ENCODE results near the gene ZNF8.

The ZNF8 gene

DNA sequence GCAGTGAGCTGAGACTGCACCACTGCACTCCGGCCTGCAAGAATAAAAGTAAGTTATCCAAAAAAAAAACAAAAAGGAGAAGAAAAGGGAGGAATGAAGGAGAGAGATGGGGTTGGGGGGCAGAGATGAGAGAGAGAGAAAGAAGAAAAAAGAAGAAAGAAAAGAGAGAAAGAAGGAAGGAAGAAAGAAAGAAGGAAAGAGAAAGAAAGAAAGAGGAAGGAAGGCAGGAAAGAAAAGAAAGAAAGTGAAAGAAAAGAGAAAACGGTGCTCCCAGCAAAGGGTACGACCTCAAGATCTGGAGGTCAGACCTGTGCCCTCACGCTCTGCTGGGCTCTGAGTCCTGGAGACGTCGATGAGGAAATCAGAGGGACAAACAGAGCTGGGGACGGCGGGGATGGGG, 70.8 kb downstream of the ZNF8 start:
- DNase-seq (ENCODE audit: low spot score): no peak
- TF ChIP-seq, protein P1, sequence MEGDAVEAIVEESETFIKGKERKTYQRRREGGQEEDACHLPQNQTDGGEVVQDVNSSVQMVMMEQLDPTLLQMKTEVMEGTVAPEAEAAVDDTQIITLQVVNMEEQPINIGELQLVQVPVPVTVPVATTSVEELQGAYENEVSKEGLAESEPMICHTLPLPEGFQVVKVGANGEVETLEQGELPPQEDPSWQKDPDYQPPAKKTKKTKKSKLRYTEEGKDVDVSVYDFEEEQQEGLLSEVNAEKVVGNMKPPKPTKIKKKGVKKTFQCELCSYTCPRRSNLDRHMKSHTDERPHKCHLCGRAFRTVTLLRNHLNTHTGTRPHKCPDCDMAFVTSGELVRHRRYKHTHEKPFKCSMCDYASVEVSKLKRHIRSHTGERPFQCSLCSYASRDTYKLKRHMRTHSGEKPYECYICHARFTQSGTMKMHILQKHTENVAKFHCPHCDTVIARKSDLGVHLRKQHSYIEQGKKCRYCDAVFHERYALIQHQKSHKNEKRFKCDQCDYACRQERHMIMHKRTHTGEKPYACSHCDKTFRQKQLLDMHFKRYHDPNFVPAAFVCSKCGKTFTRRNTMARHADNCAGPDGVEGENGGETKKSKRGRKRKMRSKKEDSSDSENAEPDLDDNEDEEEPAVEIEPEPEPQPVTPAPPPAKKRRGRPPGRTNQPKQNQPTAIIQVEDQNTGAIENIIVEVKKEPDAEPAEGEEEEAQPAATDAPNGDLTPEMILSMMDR (conservative IDR thresholded peaks at IDR 0.05; ENCODE audit: low read depth): no peak
- ChIA-PET POLR2A (ENCODE audit: low non-redundant PET) (interaction anchor here (1.1 kb wide), 1 partner anchor 54 kb away, joined by 3 read pairs; no protein-coding TSS in a partner anchor), CTCF (interaction anchor here (0.6 kb wide), 1 partner anchor 22 kb away, joined by 4 read pairs; no protein-coding TSS in a partner anchor)
- H3K27ac ChIP-seq: no peak overlapping the region

DNA sequence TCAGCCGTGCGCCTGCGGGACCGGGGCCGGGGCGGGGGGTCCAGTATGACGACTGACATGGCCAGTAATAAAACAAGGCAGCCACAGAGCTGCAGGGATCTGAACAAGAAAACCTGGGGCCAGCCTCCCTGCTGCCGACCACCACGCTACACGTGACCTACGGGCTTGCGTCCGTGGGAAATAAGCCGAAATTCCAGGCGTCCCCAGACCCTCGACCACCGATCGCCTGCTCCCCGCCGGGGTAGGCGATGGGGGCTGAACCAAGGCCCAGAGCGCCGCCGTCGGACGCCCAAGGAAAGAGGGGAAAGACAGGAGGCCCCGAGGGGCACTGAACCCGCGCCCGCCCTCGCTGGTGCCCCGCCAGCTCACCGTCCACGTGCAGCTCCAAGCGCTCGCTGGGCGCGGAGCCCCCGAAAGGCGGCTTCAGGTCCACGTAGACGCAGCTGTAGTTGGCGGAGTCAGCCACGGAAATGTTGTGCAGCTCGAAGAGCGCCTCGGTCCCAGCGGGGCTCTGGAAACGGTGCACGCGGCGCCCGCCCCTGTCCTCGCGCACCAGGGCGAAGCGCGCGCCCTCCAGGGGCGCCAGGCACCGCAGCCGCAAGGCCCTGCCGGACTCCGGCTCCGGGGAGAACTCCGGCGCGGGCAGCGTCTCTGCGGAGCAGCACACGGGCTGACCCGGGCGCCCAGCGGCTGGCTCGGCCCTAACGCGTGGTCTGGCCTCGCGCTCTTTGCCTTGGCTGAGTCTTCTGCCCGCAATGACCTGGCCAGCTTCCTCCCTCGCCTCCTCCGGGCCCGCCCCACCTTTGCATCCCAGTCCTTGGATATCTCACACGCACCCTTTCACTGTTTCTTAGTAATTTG, 71.5 kb downstream of the ZNF8 start:
- DNase-seq (ENCODE audit: low spot score): no peak
- TF ChIP-seq, protein P1 (conservative IDR thresholded peaks at IDR 0.05; ENCODE audit: low read depth): no peak
- CTCF ChIA-PET: interaction anchor here (0.6 to 0.7 kb wide), 2 partner anchors 22 to 168 kb away, joined by 3 to 4 read pairs; no protein-coding TSS in a partner anchor

DNA sequence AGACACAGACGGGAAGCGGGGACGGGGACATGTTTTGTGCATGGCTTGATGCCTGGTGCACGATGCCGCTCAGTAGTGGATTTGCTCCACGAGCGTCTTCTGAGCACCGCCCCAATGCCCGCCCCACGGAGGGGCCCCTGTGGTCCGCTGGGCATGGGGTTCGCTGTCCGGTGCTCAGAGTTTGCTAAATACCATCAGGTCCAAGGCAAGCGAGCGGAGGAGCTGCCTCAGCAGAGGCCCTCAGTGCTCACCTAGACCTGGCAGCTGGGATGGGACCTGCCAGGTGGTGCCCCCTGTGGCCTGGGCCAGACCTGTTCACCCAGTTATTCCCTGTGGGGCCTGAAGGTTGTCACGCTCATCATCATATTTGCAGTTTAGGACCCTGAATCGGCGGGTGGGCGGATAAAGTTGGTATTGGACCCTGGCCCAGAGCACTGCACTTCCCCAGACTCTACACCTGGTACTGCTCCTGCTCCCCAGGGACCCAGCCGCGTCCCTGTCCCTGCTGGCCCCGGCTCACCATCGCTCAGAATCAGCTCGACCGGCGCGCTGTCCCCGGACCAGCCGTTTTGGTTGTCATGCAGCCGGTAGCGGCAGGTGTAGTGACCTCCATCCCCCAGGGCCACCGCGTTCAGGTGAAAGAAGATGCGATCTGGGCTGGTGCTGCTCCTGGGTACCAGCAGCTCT, 72.3 kb downstream of the ZNF8 start:
- no peak for DNase-seq (ENCODE audit: low spot score)
- TF ChIP-seq, protein P1 (conservative IDR thresholded peaks at IDR 0.05; ENCODE audit: low read depth): no peak
- CTCF ChIA-PET: no interaction called here
- no peak overlapping the region for H3K27ac ChIP-seq
- POLR2A ChIA-PET (ENCODE audit: low non-redundant PET): interaction anchor here (1.0 kb wide), 1 partner anchor 12 kb away, joined by 3 read pairs; the partner anchor contains the start of gene ZNF497

More for the DNA sequence above, 71.5 kb downstream of the ZNF8 start:
- POLR2A ChIA-PET (ENCODE audit: low non-redundant PET): interaction anchor here (1.1 kb wide), 1 partner anchor 53 kb away, joined by 3 read pairs; no protein-coding TSS in a partner anchor
- H3K27ac ChIP-seq: no peak overlapping the region

DNA sequence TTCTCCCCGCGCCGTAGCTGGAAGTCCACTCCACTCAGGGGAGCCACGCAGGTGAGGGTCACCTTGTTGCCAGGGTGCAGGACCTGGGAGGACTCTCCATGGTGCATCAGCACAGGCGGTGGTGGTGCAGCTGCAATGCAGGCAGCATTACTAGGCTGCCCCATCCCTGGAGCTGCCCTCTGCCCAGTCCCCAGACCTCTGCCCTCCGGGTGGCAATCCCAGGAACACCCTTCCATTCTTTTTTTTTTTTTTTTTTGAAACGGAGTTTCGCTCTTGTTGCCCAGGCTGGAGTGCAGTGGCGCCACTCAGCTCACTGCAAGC, 72.8 kb downstream of the ZNF8 start:
- CTCF ChIA-PET: interaction anchor here (0.6 kb wide), 1 partner anchor 167 kb away, joined by 4 read pairs; no protein-coding TSS in a partner anchor
- POLR2A ChIA-PET (ENCODE audit: low non-redundant PET): interaction anchor here (1.0 kb wide), 1 partner anchor 11 kb away, joined by 3 read pairs; the partner anchor contains the start of gene ZNF497
- DNase-seq (ENCODE audit: low spot score): no peak
- TF ChIP-seq, protein P1 (conservative IDR thresholded peaks at IDR 0.05; ENCODE audit: low read depth): no peak
- H3K27ac ChIP-seq: no peak overlapping the region

DNA sequence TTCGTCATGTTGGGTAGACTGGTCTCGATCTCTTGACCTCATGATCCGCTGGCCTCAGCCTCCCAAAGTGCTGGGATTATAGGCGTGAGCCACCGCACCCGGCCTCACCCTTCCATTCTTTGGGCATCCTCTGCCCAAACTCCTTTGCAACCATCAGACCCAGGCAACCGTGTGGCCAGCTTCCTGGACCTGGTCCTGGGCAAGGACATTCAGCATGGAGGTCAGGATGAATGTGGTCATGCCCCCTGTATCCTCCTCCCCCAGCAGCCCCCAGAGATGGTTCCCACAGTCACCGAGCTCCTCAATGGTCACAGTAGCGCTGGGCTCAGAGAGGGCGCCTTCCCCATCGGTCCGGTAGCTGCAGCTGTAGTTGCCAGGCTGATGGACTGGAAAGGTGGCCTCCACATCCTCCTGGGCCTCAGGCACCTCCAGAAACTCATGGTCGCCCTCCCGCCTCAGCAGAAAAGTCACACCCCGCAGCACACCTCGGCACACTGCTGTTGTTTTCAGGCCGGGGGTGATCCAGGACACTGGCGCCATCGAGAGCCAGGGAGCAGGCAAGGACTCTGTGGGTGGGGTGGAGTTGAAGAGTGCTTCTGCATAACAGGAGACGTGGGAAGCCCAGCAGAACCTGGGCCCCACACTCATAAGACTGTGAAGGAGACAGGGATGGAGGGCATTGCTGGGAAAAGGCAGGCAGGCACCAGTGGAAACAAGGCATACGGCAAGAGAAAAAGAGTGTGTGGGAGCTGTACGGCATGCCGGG, 73.4 kb downstream of the ZNF8 start:
- TF ChIP-seq, protein P1 (conservative IDR thresholded peaks at IDR 0.05; ENCODE audit: low read depth): no peak
- ChIA-PET POLR2A (ENCODE audit: low non-redundant PET) (interaction anchor here (0.6 to 1.0 kb wide), 2 partner anchors 11 kb away, joined by 3 to 4 read pairs; partner anchors contain the start of gene ZNF497), CTCF (interaction anchor here (0.6 kb wide), 1 partner anchor 167 kb away, joined by 4 read pairs; no protein-coding TSS in a partner anchor)
- H3K27ac ChIP-seq: no peak overlapping the region
- no peak for DNase-seq (ENCODE audit: low spot score)

Measured in RWPE1 (cell line).